HL-60 (cell line): ENCODE data around the gene DEXI.

Experiments
- DNase-seq, 2 experiments: peaks; one replicate each; pipeline ENCODE4 v3.0.0-alpha.2; 2010 to 2020; ENCODE audit warnings: low read depth in 1 of 2, low spot score in 1 of 2
- H3K27ac ChIP-seq: fragments of 250-450 bp; sonication (Bioruptor Pico); replicated peaks from 2 replicates; pipeline ENCODE4 v1.5.1; 2020; ENCODE audit warnings: mild to moderate bottlenecking, moderate library complexity
- H3K27me3 ChIP-seq: fragments of 250-450 bp; sonication (Bioruptor Pico); 2 replicates; pipeline ENCODE4 v1.5.1; 2021; ENCODE audit warnings: mild to moderate bottlenecking, moderate library complexity; ENCODE audit not compliant: insufficient read depth, poor library complexity, severe bottlenecking
- H3K4me3 ChIP-seq: replicated peaks from 2 replicates; pipeline ENCODE4 v1.5.1; 2011; ENCODE audit warnings: mild to moderate bottlenecking, control low read depth, low read length; ENCODE audit not compliant: insufficient read depth
- CTCF ChIP-seq: IDR thresholded peaks from one replicate; pipeline ENCODE4 v1.5.1; 2011; ENCODE audit warnings: low read length, control low read depth, inconsistent platforms; ENCODE audit not compliant: insufficient read depth
- GABPA ChIP-seq: IDR thresholded peaks from 2 replicates; pipeline ENCODE4 v1.6.1; 2012; ENCODE audit warnings: low read depth
- POLR2AphosphoS5 ChIP-seq: IDR thresholded peaks from 2 replicates; pipeline ENCODE4 v1.6.1; 2012; ENCODE audit warnings: low read depth
- REST ChIP-seq: IDR thresholded peaks from 2 replicates; pipeline ENCODE4 v1.6.1; 2012; ENCODE audit warnings: low read depth; ENCODE audit not compliant: insufficient replicate concordance
- SPI1 ChIP-seq: IDR thresholded peaks from 2 replicates; pipeline ENCODE4 v1.6.1; 2012; ENCODE audit warnings: low read depth, mild to moderate bottlenecking, borderline replicate concordance

DEXI gene

GRCh38 chr16:10896723-10897122 lies 45.5 kb downstream of the DEXI start:
- TF ChIP-seq REST (no peak), CTCF (no peak), GABPA (no peak), POLR2AphosphoS5 (no peak), SPI1 (no peak)
- DNase-seq = no peak
- H3K4me3 ChIP-seq = no peak overlapping the region
- H3K27me3 ChIP-seq = no peaks in the 10 kb centered on the region
- no peak overlapping the region for H3K27ac ChIP-seq

- no peak for TF ChIP-seq POLR2AphosphoS5
- no peak for TF ChIP-seq CTCF
- no peak for TF ChIP-seq SPI1
- Histone ChIP-seq H3K27ac (no peak overlapping the region), H3K27me3 (no peaks in the 10 kb centered on the region), H3K4me3 (no peak overlapping the region)
- no peak for DNase-seq
Observed at GRCh38 chr16:10896165-10896564, 46.1 kb downstream of the DEXI start.

- DNase-seq = peak in 1 of 2 experiments; percentile 21
- H3K27me3 ChIP-seq = no peaks in the 10 kb centered on the region
- no peak overlapping the region for H3K4me3 ChIP-seq
- no peak overlapping the region for H3K27ac ChIP-seq
- no peak for TF ChIP-seq GABPA
- peak; percentile 97 for TF ChIP-seq REST
- no peak for TF ChIP-seq POLR2AphosphoS5
- TF ChIP-seq SPI1 = no peak
- TF ChIP-seq CTCF = no peak
Observed at GRCh38 chr16:10895053-10895946, 47.0 kb downstream of the DEXI start.
